Stimulated activated CD8-positive, alpha-beta memory T cell treated with anti-CD3 and anti-CD28 coated beads, Interleukin-15, amount 100 ng/mL, for 4 hours (primary cell): ENCODE results near the gene HOXD8.

Experiments
- DNase-seq, 2 donors: peaks; one replicate each; pipeline ENCODE4 v3.0.0-alpha.2; 2020; ENCODE audit warnings: low read depth in 2 of 2

The HOXD8 gene

DNA sequence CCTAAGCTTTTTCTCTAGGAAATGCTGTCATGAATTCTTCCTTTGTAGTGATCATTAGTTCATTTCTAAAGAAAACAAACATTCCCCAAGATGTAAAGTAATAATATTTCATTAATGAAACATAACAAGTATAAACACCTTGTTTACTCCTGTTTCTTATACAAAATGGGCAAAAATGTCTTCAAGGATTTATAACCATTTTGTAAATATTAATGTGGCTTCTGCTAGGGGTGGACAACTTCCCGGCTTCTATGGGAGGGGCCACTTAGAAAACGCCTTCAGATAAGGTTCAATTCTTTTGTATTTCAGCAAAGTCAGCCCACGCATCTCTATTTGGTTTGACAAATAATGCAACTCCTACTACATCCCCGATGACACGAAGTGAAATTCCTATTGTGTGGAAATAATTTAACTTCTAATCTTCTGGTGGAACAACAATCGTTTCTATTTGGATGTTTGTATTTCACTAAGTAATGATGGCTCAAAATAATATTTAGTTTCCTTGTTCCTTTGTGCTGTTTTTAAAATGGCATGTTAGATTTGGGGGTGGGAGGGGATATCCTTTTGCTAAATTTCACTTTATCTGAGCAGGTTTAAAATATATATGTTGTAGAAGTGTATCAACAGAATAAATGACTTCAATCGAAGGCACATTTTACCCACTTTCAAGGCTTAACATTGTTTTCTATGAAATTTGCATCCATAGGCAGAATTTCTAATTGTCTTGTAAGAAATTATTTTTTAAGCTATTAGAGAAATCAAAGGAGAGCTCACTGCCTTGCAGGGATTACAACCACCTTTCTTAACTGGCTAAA lies 44.3 kb downstream of the HOXD8 start:
- no peak for DNase-seq

DNA sequence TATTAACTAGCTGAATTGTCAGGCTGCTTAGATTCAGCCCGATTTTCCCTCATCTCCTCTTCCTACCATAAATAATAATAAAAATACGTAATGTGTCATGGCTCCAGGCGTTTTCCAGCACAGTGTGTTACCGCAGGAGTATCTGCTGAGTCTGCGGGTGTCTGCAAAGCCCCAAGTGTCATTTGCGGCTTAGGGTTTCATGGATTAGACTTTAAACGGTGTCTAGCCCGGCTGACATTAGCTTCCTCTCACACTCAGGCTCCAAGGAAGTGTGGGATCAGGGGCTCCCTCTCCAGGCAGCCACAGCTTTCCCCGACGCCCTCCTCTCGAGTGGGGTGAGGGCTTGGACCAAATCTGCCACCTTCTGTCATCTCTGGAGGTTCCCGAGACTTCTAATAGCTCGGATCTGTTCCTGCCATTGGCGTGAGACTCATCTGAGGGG lies 44.9 kb downstream of the HOXD8 start:
- DNase-seq, result no peak

DNA sequence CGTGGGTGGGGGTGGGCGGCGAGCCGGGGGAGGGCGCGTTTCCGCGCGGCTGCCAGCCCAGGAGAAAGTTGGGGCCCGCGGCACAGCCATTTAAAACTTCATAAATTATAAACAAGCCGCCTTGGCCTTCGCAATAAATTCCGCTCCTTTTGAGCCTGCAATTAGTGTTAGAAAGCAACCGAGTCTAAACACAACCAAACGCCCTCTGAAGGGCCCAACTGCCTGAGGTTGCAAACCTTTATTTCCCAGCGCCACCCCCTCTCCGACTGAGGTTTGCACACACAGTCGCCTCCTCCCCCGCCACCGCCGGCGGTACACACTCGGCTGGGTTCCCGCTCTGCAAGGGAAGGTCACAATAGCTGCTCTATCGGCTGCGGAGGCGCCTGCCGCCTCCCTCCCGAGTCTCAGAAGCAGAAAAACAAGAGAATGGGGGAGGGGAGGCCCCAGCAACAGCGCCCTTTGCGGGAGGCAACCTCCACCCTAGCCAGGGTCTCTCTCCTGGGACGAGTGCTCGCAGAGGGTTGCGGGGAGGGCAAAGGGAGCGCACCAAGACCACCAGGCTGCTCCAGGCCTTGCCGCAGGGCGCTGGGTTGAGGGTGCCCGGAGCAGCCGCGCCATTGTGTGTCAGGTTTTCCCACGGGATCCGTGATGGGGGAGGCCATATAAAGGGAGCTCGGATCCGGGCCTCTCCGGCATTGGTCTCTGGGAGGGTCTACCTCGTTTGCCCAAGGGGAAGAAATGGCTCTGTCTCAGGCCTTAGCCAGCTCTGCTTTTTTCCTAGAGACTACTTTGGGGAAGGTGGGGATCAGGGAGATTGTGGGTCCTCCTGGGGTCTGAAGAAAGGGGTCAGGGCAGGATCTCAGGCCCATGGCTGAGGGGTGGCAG lies 45.6 kb downstream of the HOXD8 start:
- no peak for DNase-seq

DNA sequence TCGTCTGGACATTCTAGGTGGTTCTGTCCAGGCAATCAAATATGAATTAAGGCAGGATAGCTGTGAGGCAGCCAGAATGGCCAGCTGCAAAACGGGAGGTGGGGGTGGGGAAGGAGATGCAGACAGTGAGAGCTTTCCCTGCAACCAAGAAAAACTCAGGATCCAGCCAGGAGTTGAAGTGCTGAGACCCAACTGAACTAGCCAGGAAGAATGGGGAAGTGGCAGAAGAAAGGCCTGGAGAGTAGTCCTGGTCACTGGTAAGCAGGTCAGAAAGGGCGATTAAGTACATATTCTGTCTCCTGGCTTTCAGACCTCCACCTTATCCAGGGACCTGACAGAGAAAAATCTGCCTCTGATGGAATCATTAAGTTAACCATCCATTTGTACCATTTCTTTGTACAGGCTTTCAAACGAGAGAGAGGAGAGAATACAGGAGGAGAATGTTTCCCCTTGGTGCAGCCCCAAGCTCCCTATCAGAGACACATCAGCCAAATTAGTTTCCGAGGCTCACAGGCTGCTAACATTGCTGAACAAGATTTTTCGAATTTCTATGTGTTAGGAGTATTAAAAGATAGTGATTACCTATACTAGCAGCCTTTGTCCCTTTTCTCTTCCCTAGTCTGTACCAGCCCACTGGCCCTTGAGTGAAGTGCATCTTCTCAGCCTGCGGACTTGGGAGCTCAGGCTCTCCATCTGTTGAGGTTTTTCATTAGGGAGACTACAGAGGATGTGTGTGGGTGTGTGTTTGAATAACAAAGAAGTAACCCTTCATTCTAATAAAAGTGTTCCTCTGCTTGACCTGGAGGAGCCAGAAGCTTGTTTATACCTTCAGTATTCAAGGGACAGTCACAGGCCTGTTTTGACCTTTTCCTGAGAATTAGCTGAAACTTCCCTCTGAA lies 46.5 kb downstream of the HOXD8 start:
- DNase-seq, result no peak

DNA sequence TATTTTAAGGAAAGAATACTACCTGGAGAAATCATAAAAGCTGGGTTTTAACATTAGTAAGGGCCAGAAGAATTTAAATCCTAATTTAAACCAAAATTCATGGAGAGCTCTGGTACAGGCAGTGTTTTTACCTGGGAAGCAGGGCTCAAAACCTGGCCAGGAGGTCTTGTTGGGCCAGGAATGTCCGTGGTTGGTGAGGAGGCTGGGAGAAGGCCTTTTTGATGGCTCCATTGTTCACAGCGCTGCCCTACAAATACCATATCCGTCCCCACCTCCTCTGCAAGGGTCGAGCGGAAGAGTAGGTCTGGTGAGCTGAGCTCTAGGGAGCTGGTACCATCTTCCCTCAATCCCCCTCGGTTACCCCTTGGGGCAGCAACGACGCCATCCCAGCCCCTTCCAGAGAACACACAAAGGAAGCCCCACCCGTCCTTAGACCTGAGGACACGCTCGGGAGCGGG lies 48.1 kb downstream of the HOXD8 start:
- DNase-seq, result no peak

DNA sequence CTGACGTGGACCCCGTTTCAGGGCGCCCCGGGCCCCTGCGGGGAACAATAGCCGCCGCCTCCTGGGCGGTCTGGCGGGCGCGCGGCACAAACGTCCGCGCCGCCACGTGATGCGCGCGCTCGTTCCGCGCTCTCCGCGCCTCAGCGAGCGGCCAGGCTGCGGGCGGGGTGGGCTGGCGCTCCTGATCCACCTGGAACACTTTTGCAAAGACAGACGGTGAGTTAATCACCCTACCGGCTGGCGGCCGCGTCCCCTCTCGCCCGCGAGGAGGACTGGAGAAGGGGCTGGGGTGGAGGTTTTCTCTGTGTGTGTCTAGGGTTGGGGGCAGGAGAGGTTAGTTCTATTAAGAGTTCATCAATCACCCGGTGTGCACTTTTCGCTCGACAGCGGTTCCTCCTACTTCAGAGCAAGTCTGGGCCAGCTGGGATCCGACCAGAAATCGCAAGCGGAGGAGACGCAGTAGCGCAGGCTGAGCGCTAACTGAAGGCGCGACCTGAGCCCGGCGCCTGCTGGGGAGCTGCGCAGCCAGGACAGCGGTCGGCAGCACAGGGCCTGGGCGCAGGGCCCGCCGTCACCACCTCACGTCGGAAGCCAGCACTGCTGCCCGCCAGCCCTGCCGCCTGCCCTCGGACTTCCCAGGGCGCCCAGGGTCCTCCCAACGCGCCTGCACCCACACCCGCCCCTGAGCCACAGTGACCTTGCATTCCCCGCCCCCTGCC lies 48.7 kb downstream of the HOXD8 start:
- no peak for DNase-seq

DNA sequence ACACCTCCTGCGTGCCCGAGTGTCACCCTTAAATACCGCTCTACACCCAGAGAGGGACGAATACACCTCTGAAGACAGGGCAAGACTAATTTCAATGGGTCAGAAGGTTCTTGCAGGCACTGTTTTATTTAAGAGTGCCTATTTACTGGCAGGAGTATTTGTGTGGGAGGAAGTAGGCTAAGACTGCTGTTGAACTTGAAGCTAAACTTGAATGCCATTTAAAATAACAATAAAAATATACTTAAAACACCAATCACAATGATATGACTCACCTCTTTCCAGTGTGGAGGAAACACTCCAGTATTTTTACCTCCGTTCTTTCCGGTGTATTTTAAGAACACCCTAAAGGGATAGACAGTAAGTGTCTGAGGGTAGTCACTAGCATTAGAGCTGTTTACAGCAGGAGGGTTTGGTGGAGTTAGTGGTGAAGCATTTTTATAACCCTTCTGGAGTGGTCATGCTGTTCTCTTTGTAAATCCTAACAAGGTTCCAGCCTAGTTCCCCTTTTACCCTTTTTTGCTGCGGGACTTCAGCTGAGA lies 49.3 kb downstream of the HOXD8 start:
- no peak for DNase-seq

DNA sequence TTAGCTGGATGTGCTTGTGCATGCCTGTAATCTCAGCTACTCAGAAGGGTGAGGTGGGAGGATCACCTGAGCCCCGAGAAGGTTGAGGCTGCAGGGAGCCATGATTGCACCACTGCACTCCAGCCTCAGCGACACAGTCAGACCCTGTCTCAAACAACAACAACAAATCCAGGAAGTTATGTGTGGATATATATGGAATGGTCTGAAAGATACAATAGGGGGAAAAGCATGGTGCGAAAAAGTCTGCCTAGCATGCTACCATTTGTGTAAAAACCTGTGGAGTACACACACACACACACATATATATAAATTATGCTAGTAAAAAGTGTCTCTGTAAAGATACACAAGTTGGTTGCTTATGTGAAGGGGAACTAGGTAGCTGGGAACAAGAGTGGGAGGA lies 52.0 kb downstream of the HOXD8 start:
- DNase-seq, result no peak
